Measurements from ENCODE around the gene C11orf71. TPM values are rescaled to one million over a fixed set of nuclear protein-coding genes. Genes with fewer than 3 reads are reported as not detected.

C11orf71 gene
- total and polyA plus RNA-seq, 7 donors = 5.0 to 16.4 (median 7.6) TPM

DNA sequence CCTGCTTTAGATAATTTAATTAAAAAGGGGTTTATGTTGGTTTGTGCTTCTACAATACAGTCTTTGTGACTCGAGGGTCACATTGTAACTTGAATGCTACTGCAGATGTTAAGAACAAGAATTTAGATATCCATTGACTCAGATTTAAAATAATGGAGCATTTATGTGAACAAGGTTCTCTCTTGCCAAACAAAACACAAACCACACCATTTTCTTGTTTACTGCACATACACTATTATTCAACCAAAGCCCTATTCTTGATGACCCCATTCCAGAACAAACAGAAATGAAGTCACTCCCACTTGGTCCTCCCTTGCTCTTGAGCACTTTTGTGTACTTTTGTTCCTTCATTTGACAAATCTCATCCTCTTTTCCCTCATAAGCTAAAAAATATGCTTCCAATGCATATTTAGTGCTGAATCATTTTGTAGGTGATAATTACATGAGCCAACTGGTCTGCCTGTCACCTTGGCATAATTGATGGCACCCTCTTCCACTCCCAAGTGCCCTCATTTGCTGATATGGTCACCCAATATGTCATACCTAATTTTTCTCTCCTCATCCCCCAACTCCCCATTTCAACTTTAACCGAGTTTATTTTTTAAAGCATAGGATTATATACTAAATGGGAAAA is 2.8 kb downstream of the C11orf71 start:
- Histone ChIP-seq H3K27ac (no peak overlapping the region), H3K4me1 (peaks cover 0 to 32% (median 28%) of the 10 kb centered on the region in 4 donors), H3K9me3 (no peaks in the 10 kb centered on the region), H3K36me3 (no peaks in the 10 kb centered on the region), H3K27me3 (no peaks in the 10 kb centered on the region), H3K4me3 (no peak overlapping the region)
- TF ChIP-seq EP300 (IDR thresholded peaks at IDR 0.05) = no peak
- DNase-seq = no peak
- WGBS, 2 donors = 91 to 96% methylated on average over 2 of the region's 2 CpGs
- intact Hi-C loops (cut with DNase I) = loop anchor here (5.0 kb wide), 2 partner anchors 50 to 115 kb away; no protein-coding TSS in a partner anchor

DNA sequence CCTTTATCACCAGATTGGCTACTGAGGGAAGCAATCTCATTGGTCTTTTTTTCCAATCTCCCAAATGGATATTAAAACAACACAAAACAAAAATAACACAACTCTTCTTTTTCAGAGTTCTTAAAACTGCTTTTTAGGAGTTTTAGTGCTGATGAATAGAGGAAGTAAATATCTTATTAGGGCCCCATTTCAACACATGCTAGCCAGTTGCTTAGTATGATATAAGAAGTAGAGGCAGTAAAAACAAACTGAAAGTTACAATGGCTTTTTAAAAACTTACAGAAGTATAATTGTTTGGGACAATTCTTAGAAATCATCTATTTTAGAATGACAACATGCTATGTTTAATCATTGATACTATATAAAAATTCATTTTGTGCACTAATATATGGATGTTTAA is 3.4 kb downstream of the C11orf71 start:
- no peaks in the 10 kb centered on the region for H3K27me3 ChIP-seq
- H3K36me3 ChIP-seq = no peaks in the 10 kb centered on the region
- H3K4me1 ChIP-seq = peaks cover 0 to 29% (median 24%) of the 10 kb centered on the region in 4 donors
- no peak for DNase-seq
- no peaks in the 10 kb centered on the region for H3K9me3 ChIP-seq
- TF ChIP-seq POLR2AphosphoS5 (IDR thresholded peaks at IDR 0.05) (no peak), POLR2A (IDR thresholded peaks at IDR 0.05) (no peak), EP300 (IDR thresholded peaks at IDR 0.05) (no peak)
- TF ChIP-seq, protein P1, sequence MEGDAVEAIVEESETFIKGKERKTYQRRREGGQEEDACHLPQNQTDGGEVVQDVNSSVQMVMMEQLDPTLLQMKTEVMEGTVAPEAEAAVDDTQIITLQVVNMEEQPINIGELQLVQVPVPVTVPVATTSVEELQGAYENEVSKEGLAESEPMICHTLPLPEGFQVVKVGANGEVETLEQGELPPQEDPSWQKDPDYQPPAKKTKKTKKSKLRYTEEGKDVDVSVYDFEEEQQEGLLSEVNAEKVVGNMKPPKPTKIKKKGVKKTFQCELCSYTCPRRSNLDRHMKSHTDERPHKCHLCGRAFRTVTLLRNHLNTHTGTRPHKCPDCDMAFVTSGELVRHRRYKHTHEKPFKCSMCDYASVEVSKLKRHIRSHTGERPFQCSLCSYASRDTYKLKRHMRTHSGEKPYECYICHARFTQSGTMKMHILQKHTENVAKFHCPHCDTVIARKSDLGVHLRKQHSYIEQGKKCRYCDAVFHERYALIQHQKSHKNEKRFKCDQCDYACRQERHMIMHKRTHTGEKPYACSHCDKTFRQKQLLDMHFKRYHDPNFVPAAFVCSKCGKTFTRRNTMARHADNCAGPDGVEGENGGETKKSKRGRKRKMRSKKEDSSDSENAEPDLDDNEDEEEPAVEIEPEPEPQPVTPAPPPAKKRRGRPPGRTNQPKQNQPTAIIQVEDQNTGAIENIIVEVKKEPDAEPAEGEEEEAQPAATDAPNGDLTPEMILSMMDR (IDR thresholded peaks at IDR 0.05) = no peak
- no peak overlapping the region for H3K4me3 ChIP-seq
- no peak overlapping the region for H3K27ac ChIP-seq
- intact Hi-C loops (cut with DNase I) = loop anchor here (5.0 kb wide), 2 partner anchors 50 to 115 kb away; no protein-coding TSS in a partner anchor

DNA sequence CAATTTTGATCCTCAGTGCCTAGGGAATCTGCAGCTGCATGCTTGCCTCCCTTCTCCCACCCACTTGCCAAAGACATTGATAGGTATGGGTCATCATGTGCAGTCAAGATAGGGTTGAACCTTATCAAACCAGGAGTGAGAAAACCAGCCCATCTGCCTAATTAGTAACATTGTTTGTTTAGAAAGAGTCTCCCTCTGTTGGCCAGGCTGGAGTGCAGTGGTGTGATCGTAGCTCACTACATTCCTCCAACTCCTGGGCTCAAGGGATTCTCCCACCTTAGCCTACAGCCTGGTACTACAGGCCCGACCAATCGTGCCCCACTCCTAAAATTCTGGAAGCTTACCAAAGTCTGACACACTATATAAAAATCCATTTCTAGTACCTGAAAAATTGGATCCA is 4.6 kb downstream of the C11orf71 start:
- no peak overlapping the region for H3K27ac ChIP-seq
- 14 to 58% methylated on average over 3 of the region's 3 CpGs for WGBS, 2 donors
- H3K36me3 ChIP-seq = no peaks in the 10 kb centered on the region
- H3K4me1 ChIP-seq = peaks cover 0 to 23% (median 18%) of the 10 kb centered on the region in 4 donors
- intact Hi-C loops (cut with DNase I) = loop anchor here (5.0 kb wide), 2 partner anchors 48 to 113 kb away; no protein-coding TSS in a partner anchor
- H3K4me3 ChIP-seq = no peak overlapping the region
- TF ChIP-seq EP300 (IDR thresholded peaks at IDR 0.05) = no peak
- no peak for TF ChIP-seq POLR2AphosphoS5 (IDR thresholded peaks at IDR 0.05)
- TF ChIP-seq, protein P1 (IDR thresholded peaks at IDR 0.05) = no peak
- TF ChIP-seq POLR2A (IDR thresholded peaks at IDR 0.05) = no peak
- no peaks in the 10 kb centered on the region for H3K27me3 ChIP-seq
- DNase-seq = no peak
- no peaks in the 10 kb centered on the region for H3K9me3 ChIP-seq

DNA sequence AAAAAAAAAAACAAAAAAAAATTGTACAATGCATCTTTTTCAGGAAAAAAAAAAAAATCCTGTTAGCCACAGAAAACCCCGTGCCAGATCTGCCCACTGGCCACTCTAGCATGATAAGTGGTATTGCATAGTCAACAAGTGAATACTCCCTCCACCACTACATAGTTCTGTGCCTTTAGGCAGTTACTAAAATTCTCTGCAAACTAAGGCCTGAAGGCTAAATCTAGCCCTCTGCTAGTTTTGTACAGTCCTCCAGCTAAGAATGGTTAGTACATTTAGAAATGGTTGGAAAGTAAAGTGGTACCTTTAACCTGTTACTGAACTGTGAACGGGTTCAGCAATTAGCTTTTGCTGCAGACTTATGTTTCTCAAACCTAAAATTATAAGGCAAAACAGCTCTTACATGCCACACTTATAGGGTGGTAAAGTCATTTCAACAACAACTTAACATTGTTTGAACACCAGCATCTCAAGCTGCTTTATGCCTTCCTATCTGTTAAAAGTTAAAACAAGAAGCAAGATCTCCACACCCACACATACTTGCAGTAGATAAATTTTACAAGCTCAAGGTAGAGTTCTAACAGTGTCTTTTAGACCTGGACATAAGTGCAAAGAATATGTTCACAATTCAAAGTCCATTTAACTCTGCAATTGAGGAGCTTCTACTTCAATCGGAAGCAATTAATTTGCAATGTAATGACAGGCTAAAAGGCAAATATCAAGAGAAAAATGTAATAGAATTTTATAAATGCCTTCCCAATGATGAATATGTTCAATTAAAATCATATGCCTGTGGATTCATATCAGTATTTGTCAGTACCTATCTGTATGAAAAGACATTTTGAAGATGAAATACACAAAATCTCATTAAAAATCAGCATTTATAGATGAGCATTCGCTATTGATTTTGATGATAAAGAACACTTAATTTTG is 7.3 kb downstream of the C11orf71 start:
- H3K27ac ChIP-seq = no peak overlapping the region
- H3K27me3 ChIP-seq = no peaks in the 10 kb centered on the region
- H3K9me3 ChIP-seq = no peaks in the 10 kb centered on the region
- no peak overlapping the region for H3K4me3 ChIP-seq
- H3K36me3 ChIP-seq = no peaks in the 10 kb centered on the region
- intact Hi-C loops (cut with DNase I) = no loop called here
- peaks cover 0 to 6% (median 3%) of the 10 kb centered on the region in 4 donors for H3K4me1 ChIP-seq
- WGBS, 2 donors = 47 to 75% methylated on average over 4 of the region's 4 CpGs
- TF ChIP-seq POLR2A (IDR thresholded peaks at IDR 0.05) (no peak), EP300 (IDR thresholded peaks at IDR 0.05) (no peak), POLR2AphosphoS5 (IDR thresholded peaks at IDR 0.05) (no peak)
- TF ChIP-seq, protein P1 (IDR thresholded peaks at IDR 0.05) = no peak
- no peak for DNase-seq

DNA sequence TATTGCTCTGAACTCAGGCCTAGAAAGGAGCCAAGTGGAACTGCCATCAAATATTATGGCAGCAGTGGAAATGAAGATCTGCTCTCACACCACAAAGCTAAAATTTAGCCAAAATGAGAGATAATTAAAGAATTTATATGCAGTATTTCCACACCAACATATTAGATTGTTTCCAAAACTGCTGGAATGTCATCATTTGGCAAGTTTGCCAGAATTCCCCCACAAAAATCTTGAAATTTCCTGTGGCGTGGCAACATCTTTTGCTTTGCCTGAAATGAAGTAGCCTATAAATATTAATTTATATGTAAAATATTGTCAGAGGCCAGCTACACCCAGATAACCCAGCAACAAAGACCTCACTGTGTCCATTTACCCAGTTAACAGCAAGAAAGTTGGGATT is 13.8 kb downstream of the C11orf71 start:
- Histone ChIP-seq H3K4me1 (peaks cover 0 to 3% (median 2%) of the 10 kb centered on the region in 4 donors), H3K9me3 (no peaks in the 10 kb centered on the region), H3K27ac (no peak overlapping the region), H3K36me3 (no peaks in the 10 kb centered on the region), H3K4me3 (no peak overlapping the region), H3K27me3 (no peaks in the 10 kb centered on the region)
- no peak for TF ChIP-seq POLR2A (IDR thresholded peaks at IDR 0.05)
- TF ChIP-seq EP300 (IDR thresholded peaks at IDR 0.05) = no peak
- TF ChIP-seq, protein P1 (IDR thresholded peaks at IDR 0.05) = no peak
- TF ChIP-seq POLR2AphosphoS5 (IDR thresholded peaks at IDR 0.05) = no peak
- intact Hi-C loops (cut with DNase I) = no loop called here
- no peak for DNase-seq
- WGBS, 2 donors = 88 to 97% methylated on average over 1 of the region's 1 CpG
